ENCODE results near the gene CDC14A. TPM values are rescaled to one million over a fixed set of nuclear protein-coding genes. Genes with fewer than 3 reads are reported as not detected.

Gene CDC14A
- total RNA-seq, 1 experiment from 2014 or later = 6.6 TPM

DNA sequence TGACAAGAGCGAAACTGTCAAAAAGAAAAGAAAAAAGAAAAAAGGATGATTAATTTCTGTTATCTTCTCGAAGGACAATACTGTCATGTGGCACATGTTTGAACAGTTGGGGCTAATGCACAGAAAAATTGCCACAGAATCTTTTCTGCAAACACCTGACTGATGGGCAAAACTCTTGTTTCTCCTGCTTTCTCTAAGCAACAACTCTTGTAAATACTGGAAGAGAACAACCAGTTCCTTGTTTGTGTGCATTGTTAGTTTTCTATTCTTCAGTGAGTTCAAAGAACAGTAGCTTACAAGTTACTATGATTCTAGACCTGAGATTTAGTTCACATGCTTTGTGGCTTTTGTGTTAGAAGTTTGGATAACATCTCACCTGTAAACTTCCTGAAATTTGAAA, 60.7 kb downstream of the CDC14A start:
- Histone ChIP-seq H3K4me1 (ENCODE audit: control insufficient read depth, insufficient read depth, low read length) (no peaks in the 10 kb centered on the region), H3K36me3 (ENCODE audit: control insufficient read depth, insufficient read depth, low read length) (no peaks in the 10 kb centered on the region), H3K9me3 (ENCODE audit: control insufficient read depth, insufficient read depth, low read depth, low read length) (no peaks in the 10 kb centered on the region), H3K4me3 (ENCODE audit: low read depth in 2 of 2, low read length in 2 of 2) (no peak overlapping the region), H3K27ac (ENCODE audit: low read length) (no peak overlapping the region), H3K27me3 (ENCODE audit: control insufficient read depth, insufficient read depth, low read length) (no peaks in the 10 kb centered on the region)
- DNase-seq (ENCODE audit: low read depth, low spot score) (no peak), ATAC-seq (no peak)
- POLR2A ChIA-PET = no interaction called here
- CTCF ChIA-PET = no interaction called here
- in situ Hi-C loops (cut with HindIII; ENCODE audit: low pct_unique_long_range_greater_than_20kb, low sequenced_read_pairs) = no loop called here
- TF ChIP-seq POLR2AphosphoS5 (IDR thresholded peaks at IDR 0.05; ENCODE audit: low read depth, low read length) (no peak), TCF7L2 (IDR thresholded peaks at IDR 0.05; ENCODE audit: low read depth, low read length) (no peak), SIN3A (IDR thresholded peaks at IDR 0.05; ENCODE audit: borderline replicate concordance, insufficient read depth, low read depth, low read length) (no peak)
- TF ChIP-seq, protein P1, sequence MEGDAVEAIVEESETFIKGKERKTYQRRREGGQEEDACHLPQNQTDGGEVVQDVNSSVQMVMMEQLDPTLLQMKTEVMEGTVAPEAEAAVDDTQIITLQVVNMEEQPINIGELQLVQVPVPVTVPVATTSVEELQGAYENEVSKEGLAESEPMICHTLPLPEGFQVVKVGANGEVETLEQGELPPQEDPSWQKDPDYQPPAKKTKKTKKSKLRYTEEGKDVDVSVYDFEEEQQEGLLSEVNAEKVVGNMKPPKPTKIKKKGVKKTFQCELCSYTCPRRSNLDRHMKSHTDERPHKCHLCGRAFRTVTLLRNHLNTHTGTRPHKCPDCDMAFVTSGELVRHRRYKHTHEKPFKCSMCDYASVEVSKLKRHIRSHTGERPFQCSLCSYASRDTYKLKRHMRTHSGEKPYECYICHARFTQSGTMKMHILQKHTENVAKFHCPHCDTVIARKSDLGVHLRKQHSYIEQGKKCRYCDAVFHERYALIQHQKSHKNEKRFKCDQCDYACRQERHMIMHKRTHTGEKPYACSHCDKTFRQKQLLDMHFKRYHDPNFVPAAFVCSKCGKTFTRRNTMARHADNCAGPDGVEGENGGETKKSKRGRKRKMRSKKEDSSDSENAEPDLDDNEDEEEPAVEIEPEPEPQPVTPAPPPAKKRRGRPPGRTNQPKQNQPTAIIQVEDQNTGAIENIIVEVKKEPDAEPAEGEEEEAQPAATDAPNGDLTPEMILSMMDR (IDR thresholded peaks at IDR 0.05) = no peak
- TF ChIP-seq, protein P2, sequence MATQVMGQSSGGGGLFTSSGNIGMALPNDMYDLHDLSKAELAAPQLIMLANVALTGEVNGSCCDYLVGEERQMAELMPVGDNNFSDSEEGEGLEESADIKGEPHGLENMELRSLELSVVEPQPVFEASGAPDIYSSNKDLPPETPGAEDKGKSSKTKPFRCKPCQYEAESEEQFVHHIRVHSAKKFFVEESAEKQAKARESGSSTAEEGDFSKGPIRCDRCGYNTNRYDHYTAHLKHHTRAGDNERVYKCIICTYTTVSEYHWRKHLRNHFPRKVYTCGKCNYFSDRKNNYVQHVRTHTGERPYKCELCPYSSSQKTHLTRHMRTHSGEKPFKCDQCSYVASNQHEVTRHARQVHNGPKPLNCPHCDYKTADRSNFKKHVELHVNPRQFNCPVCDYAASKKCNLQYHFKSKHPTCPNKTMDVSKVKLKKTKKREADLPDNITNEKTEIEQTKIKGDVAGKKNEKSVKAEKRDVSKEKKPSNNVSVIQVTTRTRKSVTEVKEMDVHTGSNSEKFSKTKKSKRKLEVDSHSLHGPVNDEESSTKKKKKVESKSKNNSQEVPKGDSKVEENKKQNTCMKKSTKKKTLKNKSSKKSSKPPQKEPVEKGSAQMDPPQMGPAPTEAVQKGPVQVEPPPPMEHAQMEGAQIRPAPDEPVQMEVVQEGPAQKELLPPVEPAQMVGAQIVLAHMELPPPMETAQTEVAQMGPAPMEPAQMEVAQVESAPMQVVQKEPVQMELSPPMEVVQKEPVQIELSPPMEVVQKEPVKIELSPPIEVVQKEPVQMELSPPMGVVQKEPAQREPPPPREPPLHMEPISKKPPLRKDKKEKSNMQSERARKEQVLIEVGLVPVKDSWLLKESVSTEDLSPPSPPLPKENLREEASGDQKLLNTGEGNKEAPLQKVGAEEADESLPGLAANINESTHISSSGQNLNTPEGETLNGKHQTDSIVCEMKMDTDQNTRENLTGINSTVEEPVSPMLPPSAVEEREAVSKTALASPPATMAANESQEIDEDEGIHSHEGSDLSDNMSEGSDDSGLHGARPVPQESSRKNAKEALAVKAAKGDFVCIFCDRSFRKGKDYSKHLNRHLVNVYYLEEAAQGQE (IDR thresholded peaks at IDR 0.05; ENCODE audit: insufficient read depth in 1 of 2, low read depth in 2 of 2, low read length in 1 of 2) = no peak
- BruUV-seq (replicated peaks) = no TSS peak
- intact Hi-C loops (cut with micrococcal nuclease; ENCODE audit: unreplicated experiment) = no loop called here

DNA sequence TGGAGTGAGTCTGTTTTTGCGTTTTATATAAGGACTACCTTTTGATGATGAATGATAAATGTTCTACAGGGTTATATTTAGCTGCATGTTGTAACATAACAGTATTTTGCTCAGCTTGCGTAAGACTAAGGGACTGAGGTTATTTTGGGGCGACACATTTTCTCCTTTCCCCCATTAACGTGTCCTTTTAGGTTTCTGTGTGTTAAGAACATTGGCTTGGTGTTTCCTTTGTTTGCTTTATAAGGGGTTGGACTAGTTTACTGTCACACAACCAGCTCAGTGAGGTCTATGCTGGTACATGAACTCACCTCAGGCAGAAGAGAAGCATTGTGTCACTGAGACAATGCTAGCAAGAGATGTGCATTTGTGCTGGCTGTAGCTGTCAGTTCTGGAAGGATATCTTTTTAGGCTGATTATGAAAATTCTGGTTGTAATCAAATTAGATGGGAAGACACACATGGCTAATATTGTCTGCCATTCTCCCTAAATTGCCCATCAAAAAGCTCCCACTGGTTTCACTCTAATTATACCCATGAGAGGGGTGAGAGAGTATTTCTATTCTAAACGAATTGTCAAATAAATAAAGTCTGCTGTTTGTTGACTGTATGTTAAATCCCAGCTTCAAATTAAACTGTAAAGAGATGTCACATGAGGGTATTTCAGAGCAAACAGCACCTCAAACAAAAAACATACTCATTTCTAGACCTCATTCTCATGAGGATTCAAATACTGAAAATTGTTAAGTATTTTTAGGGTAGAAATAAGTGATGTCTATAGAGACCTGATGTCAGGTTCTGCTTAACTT, 62.6 kb downstream of the CDC14A start:
- in situ Hi-C loops (cut with HindIII; ENCODE audit: low pct_unique_long_range_greater_than_20kb, low sequenced_read_pairs) = no loop called here
- Histone ChIP-seq H3K36me3 (ENCODE audit: control insufficient read depth, insufficient read depth, low read length) (no peaks in the 10 kb centered on the region), H3K27me3 (ENCODE audit: control insufficient read depth, insufficient read depth, low read length) (no peaks in the 10 kb centered on the region), H3K4me1 (ENCODE audit: control insufficient read depth, insufficient read depth, low read length) (no peaks in the 10 kb centered on the region), H3K4me3 (ENCODE audit: low read depth in 2 of 2, low read length in 2 of 2) (no peak overlapping the region), H3K9me3 (ENCODE audit: control insufficient read depth, insufficient read depth, low read depth, low read length) (no peaks in the 10 kb centered on the region), H3K27ac (ENCODE audit: low read length) (no peak overlapping the region)
- BruUV-seq (replicated peaks) = no TSS peak
- intact Hi-C loops (cut with micrococcal nuclease; ENCODE audit: unreplicated experiment) = no loop called here
- ChIA-PET POLR2A (no interaction called here), CTCF (no interaction called here)
- no peak for ATAC-seq
- DNase-seq (ENCODE audit: low read depth, low spot score) = no peak
- no peak for TF ChIP-seq POLR2AphosphoS5 (IDR thresholded peaks at IDR 0.05; ENCODE audit: low read depth, low read length)
- TF ChIP-seq, protein P1 (IDR thresholded peaks at IDR 0.05) = no peak
- TF ChIP-seq, protein P2 (IDR thresholded peaks at IDR 0.05; ENCODE audit: insufficient read depth in 1 of 2, low read depth in 2 of 2, low read length in 1 of 2) = no peak
- no peak for TF ChIP-seq SIN3A (IDR thresholded peaks at IDR 0.05; ENCODE audit: borderline replicate concordance, insufficient read depth, low read depth, low read length)
- no peak for TF ChIP-seq TCF7L2 (IDR thresholded peaks at IDR 0.05; ENCODE audit: low read depth, low read length)
